Spleen (tissue), 11 donors: ENCODE results near the gene FGF22. TPM values are rescaled to one million over a fixed set of nuclear protein-coding genes. Genes with fewer than 3 reads are reported as not detected.

Experiments
- DNase-seq: peaks from one replicate; pipeline ENCODE4 v3.0.0-alpha.2; 2020
- H3K27ac ChIP-seq, 8 donors: fragments of 200-600 bp; sonication (generic) in 7 of 8; 1 replicate in 4 of 8; 2 replicates in 4 of 8; pipeline versions ENCODE4 v1.5.0 to v1.8.0; 2016 to 2021; ENCODE audit warnings: inconsistent platforms in 4 of 8, mild to moderate bottlenecking in 4 of 8, moderate library complexity in 1 of 8
- H3K27me3 ChIP-seq, 7 donors: fragments of 200-600 bp; sonication (generic) in 6 of 7; replicated peaks in 1 of 7; 1 replicate in 4 of 7; 2 replicates in 3 of 7; pipeline versions ENCODE4 v1.5.0 to v1.8.0; 2016 to 2021; ENCODE audit warnings: inconsistent platforms in 3 of 7, mild to moderate bottlenecking in 1 of 7
- H3K36me3 ChIP-seq, 6 donors: fragments of 200-600 bp; sonication (generic) in 5 of 6; 1 replicate in 4 of 6; 2 replicates in 2 of 6; pipeline versions ENCODE4 v1.5.0 to v1.8.0; 2016 to 2021; ENCODE audit warnings: inconsistent platforms in 2 of 6
- H3K4me1 ChIP-seq, 6 donors: fragments of 200-600 bp; sonication (generic) in 5 of 6; 1 replicate in 3 of 6; 2 replicates in 3 of 6; pipeline versions ENCODE4 v1.5.0 to v1.8.0; 2016 to 2021; ENCODE audit warnings: inconsistent platforms in 3 of 6
- H3K4me3 ChIP-seq, 8 donors: fragments of 200-600 bp; sonication (generic) in 7 of 8; 1 replicate in 4 of 8; 2 replicates in 4 of 8; pipeline versions ENCODE4 v1.5.0 to v1.8.0; 2016 to 2021; ENCODE audit warnings: inconsistent platforms in 4 of 8, mild to moderate bottlenecking in 4 of 8, moderate library complexity in 2 of 8
- H3K9me3 ChIP-seq, 8 donors: fragments of 200-600 bp; sonication (generic) in 7 of 8; 1 replicate in 4 of 8; 2 replicates in 4 of 8; pipeline versions ENCODE4 v1.5.0 to v1.8.0; 2016 to 2021; ENCODE audit warnings: inconsistent platforms in 4 of 8
- CTCF ChIP-seq, 11 experiments: fragments of 200-600 bp in 7 of 11; fragments of 450-650 bp in 4 of 11; sonication (generic) in 4 of 11; IDR thresholded peaks in 8 of 11; conservative IDR thresholded peaks in 3 of 11; 1 replicate in 7 of 11; 2 replicates in 4 of 11; pipeline versions ENCODE4 v1.4.0 to v1.8.0; 2016 to 2021; ENCODE audit warnings: antibody characterized with exemption in 11 of 11, inconsistent platforms in 4 of 11, mild to moderate bottlenecking in 1 of 11
- POLR2A ChIP-seq, 3 donors: fragments of 450-650 bp; IDR thresholded peaks; one replicate each; pipeline ENCODE4 v1.5.1; 2017; ENCODE audit warnings: antibody characterized with exemption in 3 of 3, mild to moderate bottlenecking in 1 of 3
- POLR2AphosphoS5 ChIP-seq, 3 donors: sonication (generic); formaldehyde crosslinking; IDR thresholded peaks; one replicate each; pipeline ENCODE4 v1.5.1; 2017; ENCODE audit warnings: antibody characterized with exemption in 3 of 3
- WGBS, 5 donors: extraction: QIAGEN DNeasy Blood & Tissue Kit in 3 of 5; methylation state at CpG; one replicate each; pipeline versions ENCODE4 v1.1.5 to v1.1.7; 2013 to 2018; 5-methylcytosine and 5-hydroxymethylcytosine counted together
- intact Hi-C: fragments of 100-400 bp; cut with DNase I; formaldehyde crosslinking; loops from one replicate; pipeline ENCODE4 v1.15.0; 2023; ENCODE audit warnings: low total_unique reads
- polyA plus RNA-seq, 3 donors: library from polyadenylated mRNA; stranded (reverse); fragments of 200-250 nt; gene quantifications; one replicate each; pipeline ENCODE4 v1.2.1, GENCODE V29; 2013
- total RNA-seq, 7 donors: library from RNA; depleted of rRNA in 3 of 7; stranded (reverse); fragments of >200 nt in 3 of 7; fragmentation: NEBNext Ultra II Directional in 4 of 7; extraction: Animal tissue kit (Norgen Biotek cat#: 25700) in 4 of 7; gene quantifications; one replicate each; pipeline versions ENCODE4 v1.1.0 to v1.2.1, GENCODE V29; 2016 to 2021
- donor health status: healthy with polysubstance abuse.
- donor health status: DM: no; HTN: no; CAD: no; lungs with moderate emphysema.
- donor health status: DM: no; HTN: no; CAD: no.
- donor health status: Bipolar disorder and iron deficiency.
- donor health status: healthy.
- donor health status: DM: no; HTN: no; CAD: no.
- donor health status: DM: yes; HTN: yes; CAD: no.

The FGF22 gene
- total and polyA plus RNA-seq, 10 donors: 0.10 to 0.61 (median 0.23) TPM; not detected in 6

- H3K27ac ChIP-seq: no peak overlapping the region
- no peak for TF ChIP-seq POLR2A (IDR thresholded peaks at IDR 0.05)
- TF ChIP-seq CTCF (IDR thresholded peaks at IDR 0.05 in 8 of 11, conservative IDR thresholded peaks at IDR 0.05 in 3 of 11): no peak
- TF ChIP-seq POLR2AphosphoS5 (IDR thresholded peaks at IDR 0.05): no peak
- peaks cover 0 to 27% (median 0%) of the 10 kb centered on the region in 7 donors for H3K27me3 ChIP-seq
- H3K4me1 ChIP-seq: peaks cover 22 to 51% (median 39%) of the 10 kb centered on the region in 6 donors
- H3K36me3 ChIP-seq: peaks cover 0 to 14% (median 11%) of the 10 kb centered on the region in 6 donors
- intact Hi-C loops: no loop called here
- no peaks in the 10 kb centered on the region for H3K9me3 ChIP-seq
- WGBS, 5 donors: 68 to 92% (median 88%) methylated on average over 26 to 33 of the region's 33 CpGs
- DNase-seq: no peak
- H3K4me3 ChIP-seq: no peak overlapping the region
Observed at GRCh38 chr19:612941-613340, 26.7 kb upstream of the FGF22 start.

GRCh38 chr19:613732-614567, 25.7 kb upstream of the FGF22 start:
- TF ChIP-seq POLR2A (IDR thresholded peaks at IDR 0.05) (no peak), CTCF (IDR thresholded peaks at IDR 0.05 in 8 of 11, conservative IDR thresholded peaks at IDR 0.05 in 3 of 11) (no peak), POLR2AphosphoS5 (IDR thresholded peaks at IDR 0.05) (no peak)
- H3K9me3 ChIP-seq: no peaks in the 10 kb centered on the region
- H3K4me1 ChIP-seq: peaks cover 22 to 44% (median 33%) of the 10 kb centered on the region in 6 donors
- DNase-seq: no peak
- H3K27ac ChIP-seq: no peak overlapping the region
- H3K27me3 ChIP-seq: peaks cover 0 to 27% (median 0%) of the 10 kb centered on the region in 7 donors
- no peak overlapping the region for H3K4me3 ChIP-seq
- intact Hi-C loops: no loop called here
- 71 to 85% (median 80%) methylated on average over 22 to 54 of the region's 54 CpGs for WGBS, 5 donors
- H3K36me3 ChIP-seq: peaks cover 0 to 24% (median 21%) of the 10 kb centered on the region in 6 donors

GRCh38 chr19:615619-616018, 24.1 kb upstream of the FGF22 start:
- WGBS, 5 donors: 23 to 62% (median 39%) methylated on average over 11 to 33 of the region's 33 CpGs
- Histone ChIP-seq H3K36me3 (peaks cover 0 to 41% (median 36%) of the 10 kb centered on the region in 6 donors), H3K4me3 (peak overlapping the region in 1 of 8 donors; percentile 34), H3K4me1 (peaks cover 9 to 28% (median 16%) of the 10 kb centered on the region in 6 donors), H3K27ac (no peak overlapping the region), H3K27me3 (peaks cover 0 to 24% (median 0%) of the 10 kb centered on the region in 7 donors), H3K9me3 (no peaks in the 10 kb centered on the region)
- no peak for DNase-seq
- TF ChIP-seq CTCF (IDR thresholded peaks at IDR 0.05 in 8 of 11, conservative IDR thresholded peaks at IDR 0.05 in 3 of 11) (peak in 2 of 11 experiments; percentile 10 to 16), POLR2AphosphoS5 (IDR thresholded peaks at IDR 0.05) (peak in 1 of 3 donors; percentile 52), POLR2A (IDR thresholded peaks at IDR 0.05) (no peak)
- intact Hi-C loops: no loop called here

GRCh38 chr19:616062-616700, 23.5 kb upstream of the FGF22 start:
- WGBS, 5 donors: 24 to 57% (median 26%) methylated on average over 7 to 93 of the region's 97 CpGs
- Histone ChIP-seq H3K27ac (no peak overlapping the region), H3K4me1 (peaks cover 4 to 22% (median 10%) of the 10 kb centered on the region in 6 donors), H3K27me3 (peaks cover 0 to 21% (median 0%) of the 10 kb centered on the region in 7 donors), H3K9me3 (no peaks in the 10 kb centered on the region), H3K4me3 (peak overlapping the region in 1 of 8 donors; percentile 34), H3K36me3 (peaks cover 0 to 46% (median 40%) of the 10 kb centered on the region in 6 donors)
- no peak for DNase-seq
- intact Hi-C loops: no loop called here
- TF ChIP-seq CTCF (IDR thresholded peaks at IDR 0.05 in 8 of 11, conservative IDR thresholded peaks at IDR 0.05 in 3 of 11) (no peak), POLR2AphosphoS5 (IDR thresholded peaks at IDR 0.05) (no peak), POLR2A (IDR thresholded peaks at IDR 0.05) (no peak)
